Measurements from ENCODE around the gene AAMDC. TPM values are rescaled to one million over a fixed set of nuclear protein-coding genes. Genes with fewer than 3 reads are reported as not detected.

AAMDC gene
- total RNA-seq, 1 donor from 2014 or later = 30.0 TPM

Other genes starting within 250 kb of the AAMDC start
- gene AQP11, start 231.2 kb upstream of the AAMDC start, total RNA-seq = 1.8 to 1.9 TPM (median 1.9 TPM) in 3 replicates
- gene CLNS1A, start 183.3 kb upstream of the AAMDC start, total RNA-seq = 151 to 167 TPM (median 164 TPM) in 3 replicates
- 104 to 109 TPM (median 105 TPM) in 3 replicates for gene RSF1, start 422 bp upstream of the AAMDC start, total RNA-seq
- 44.4 to 48.3 TPM (median 44.7 TPM) in 3 replicates for gene INTS4, start 173.5 kb downstream of the AAMDC start, total RNA-seq
- 5.4 to 6.4 TPM (median 5.4 TPM) in 3 replicates for gene KCTD14, start 202.1 kb downstream of the AAMDC start, total RNA-seq
- gene THRSP, start 242.7 kb downstream of the AAMDC start, total RNA-seq = 0.31 to 0.38 TPM (median 0.32 TPM) in 3 replicates

All from mesothelial cell of epicardium (in vitro differentiated cells).